Stomach (tissue), 9 donors: Measurements from ENCODE around the gene WIPF1. TPM values are rescaled to one million over a fixed set of nuclear protein-coding genes. Genes with fewer than 3 reads are reported as not detected.

Experiments
- DNase-seq, 2 donors: peaks; one replicate each; pipeline versions ENCODE4 v3.0.0 to v3.0.0-alpha.2; 2013 to 2019
- H3K27ac ChIP-seq, 5 donors: fragments of 200-600 bp in 4 of 5; sonication (generic) in 4 of 5; one replicate each; pipeline ENCODE4 v1.5.1; 2013 to 2019; ENCODE audit warnings: mild to moderate bottlenecking in 1 of 5, moderate library complexity in 1 of 5
- H3K27me3 ChIP-seq, 3 donors: fragments of 200-600 bp; sonication (generic); one replicate each; pipeline ENCODE4 v1.5.1; 2017 to 2019; ENCODE audit warnings: mixed run types in 1 of 3
- H3K36me3 ChIP-seq, 4 donors: fragments of 200-600 bp; sonication (generic); 1 replicate in 3 of 4; 2 replicates in 1 of 4; pipeline ENCODE4 v1.5.1; 2016 to 2019
- H3K4me1 ChIP-seq, 4 donors: fragments of 200-600 bp; sonication (generic); one replicate each; pipeline ENCODE4 v1.5.1; 2016 to 2019
- H3K4me3 ChIP-seq, 4 donors: fragments of 200-600 bp; sonication (generic) in 3 of 4; one replicate each; pipeline ENCODE4 v1.5.1; 2016 to 2019; ENCODE audit warnings: mild to moderate bottlenecking in 1 of 4
- H3K9me3 ChIP-seq, 4 donors: fragments of 200-600 bp; sonication (generic); one replicate each; pipeline ENCODE4 v1.5.1; 2016 to 2019
- CTCF ChIP-seq, 7 experiments: fragments of 450-650 bp in 4 of 7; fragments of 200-600 bp in 3 of 7; sonication (generic) in 3 of 7; IDR thresholded peaks; one replicate each; pipeline ENCODE4 v1.5.1; 2016 to 2019; ENCODE audit warnings: antibody characterized with exemption in 7 of 7, control low read depth in 2 of 7, mild to moderate bottlenecking in 1 of 7
- EP300 ChIP-seq: sonication (generic); formaldehyde crosslinking; IDR thresholded peaks from one replicate; pipeline ENCODE4 v1.6.1; 2017; ENCODE audit warnings: antibody characterized with exemption
- POLR2A ChIP-seq, 4 donors: fragments of 450-650 bp; IDR thresholded peaks; one replicate each; pipeline ENCODE4 v1.6.1; 2016; ENCODE audit warnings: antibody characterized with exemption in 4 of 4, control low read depth in 2 of 4, mild to moderate bottlenecking in 1 of 4, moderate library complexity in 1 of 4
- POLR2AphosphoS5 ChIP-seq, 3 donors: sonication (generic); formaldehyde crosslinking; IDR thresholded peaks; one replicate each; pipeline ENCODE4 v1.6.1; 2016; ENCODE audit warnings: antibody characterized with exemption in 3 of 3
- WGBS, 5 donors: extraction: QIAGEN DNeasy Blood & Tissue Kit in 3 of 5; methylation state at CpG; one replicate each; pipeline versions ENCODE4 v1.1.5 to v1.1.7; 2013 to 2018; 5-methylcytosine and 5-hydroxymethylcytosine counted together
- intact Hi-C: fragments of 100-400 bp; cut with DNase I; formaldehyde crosslinking; loops from one replicate; pipeline ENCODE4 v1.15.1; 2023; ENCODE audit warnings: low total_unique reads
- polyA plus RNA-seq, 3 donors: library from polyadenylated mRNA; stranded (reverse); fragments of 200-250 nt; gene quantifications; one replicate each; pipeline ENCODE4 v1.2.3, GENCODE V29; 2013
- total RNA-seq, 5 donors: library from RNA; depleted of rRNA; stranded (reverse); fragments of >200 nt; gene quantifications; one replicate each; pipeline versions ENCODE4 v1.1.0 to v1.2.3, GENCODE V29; 2014 to 2016
- donor health status: healthy with polysubstance abuse.
- donor health status: Bipolar disorder and iron deficiency.
- donor health status: healthy.

The WIPF1 gene
- total and polyA plus RNA-seq, 8 donors, result 8.8 to 43.8 (median 22.0) TPM

DNA sequence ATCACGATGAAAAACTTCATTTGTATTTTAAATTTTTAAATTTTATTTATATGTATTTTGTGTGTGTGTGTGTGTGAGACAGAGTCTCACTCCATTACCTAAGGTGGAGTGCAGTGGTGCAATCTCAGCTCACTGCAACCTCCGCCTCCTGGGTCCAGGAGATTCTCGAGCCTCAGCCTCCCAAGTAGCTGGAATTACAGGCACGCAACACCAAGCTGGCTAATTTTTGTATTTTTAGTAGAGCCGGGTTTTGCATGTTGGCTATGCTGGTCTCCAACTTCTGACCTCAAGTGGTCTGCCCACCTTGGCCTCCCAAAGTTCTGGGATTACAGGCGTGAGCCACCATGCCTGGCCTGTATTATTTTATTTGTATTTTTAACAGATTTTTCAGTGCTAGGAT lies 45.8 kb upstream of the WIPF1 start:
- no peak for DNase-seq
- H3K9me3 ChIP-seq, result no peaks in the 10 kb centered on the region
- H3K4me1 ChIP-seq, result no peaks in the 10 kb centered on the region
- H3K27me3 ChIP-seq, result no peaks in the 10 kb centered on the region
- H3K36me3 ChIP-seq, result peaks cover 0 to 4% (median 0%) of the 10 kb centered on the region in 4 donors
- intact Hi-C loops, result no loop called here
- no peak overlapping the region for H3K27ac ChIP-seq
- no peak overlapping the region for H3K4me3 ChIP-seq
- WGBS, 5 donors, result 92 to 100% (median 97%) methylated on average over 6 of the region's 6 CpGs
- TF ChIP-seq POLR2AphosphoS5 (IDR thresholded peaks at IDR 0.05) (no peak), POLR2A (IDR thresholded peaks at IDR 0.05) (no peak), EP300 (no peak), CTCF (IDR thresholded peaks at IDR 0.05) (no peak)

DNA sequence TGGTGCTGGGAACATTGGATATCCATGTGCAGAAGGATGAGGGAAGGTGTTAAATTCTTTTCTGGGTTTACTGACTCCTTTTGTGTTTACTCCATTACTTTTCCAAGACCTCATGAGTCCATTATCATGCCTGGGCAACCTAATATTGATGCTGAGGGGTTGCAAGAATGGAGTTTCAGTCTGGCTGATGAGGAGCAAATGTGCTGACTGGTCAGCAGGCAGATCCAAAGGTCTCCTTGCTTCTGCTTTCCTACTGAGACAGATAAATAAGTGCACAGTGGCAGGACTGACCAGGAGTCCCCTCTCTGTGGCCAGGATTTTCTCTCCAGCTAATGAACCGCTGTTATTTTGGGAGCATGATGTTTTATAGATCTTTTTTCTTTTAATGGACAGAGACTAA lies 43.6 kb upstream of the WIPF1 start:
- Histone ChIP-seq H3K27ac (no peak overlapping the region), H3K36me3 (no peaks in the 10 kb centered on the region), H3K4me1 (peaks cover 0 to 7% (median under 1%) of the 10 kb centered on the region in 4 donors), H3K9me3 (no peaks in the 10 kb centered on the region), H3K27me3 (no peaks in the 10 kb centered on the region), H3K4me3 (no peak overlapping the region)
- TF ChIP-seq EP300 (no peak), POLR2AphosphoS5 (IDR thresholded peaks at IDR 0.05) (no peak), CTCF (IDR thresholded peaks at IDR 0.05) (no peak), POLR2A (IDR thresholded peaks at IDR 0.05) (no peak)
- intact Hi-C loops, result no loop called here
- WGBS, 5 donors, result 88 to 100% (median 94%) methylated on average over 1 of the region's 1 CpG
- no peak for DNase-seq

DNA sequence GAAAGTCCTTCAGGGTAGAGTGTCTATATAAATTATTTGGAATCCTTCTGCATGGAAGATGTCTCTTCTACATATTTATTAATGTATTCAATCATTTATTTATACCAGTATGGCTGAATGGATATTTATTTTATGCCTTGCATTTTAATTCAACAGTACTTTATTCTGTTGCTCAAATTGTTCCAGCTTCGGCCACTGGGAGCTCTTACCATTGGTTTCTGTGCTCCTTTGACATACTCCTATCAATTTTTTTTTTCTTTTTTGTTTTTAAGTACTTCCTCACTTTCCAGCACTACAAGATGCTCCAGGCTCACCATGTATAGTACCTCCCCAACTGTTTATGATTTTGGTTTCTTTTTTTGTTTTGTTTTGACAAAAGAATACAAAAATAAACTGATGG lies 39.4 kb upstream of the WIPF1 start:
- H3K4me1 ChIP-seq, result peaks cover 0 to 48% (median 23%) of the 10 kb centered on the region in 4 donors
- no peak for DNase-seq
- H3K27ac ChIP-seq, result no peak overlapping the region
- no peaks in the 10 kb centered on the region for H3K9me3 ChIP-seq
- 89 to 100% (median 93%) methylated on average over 1 of the region's 1 CpG for WGBS, 5 donors
- no peak overlapping the region for H3K4me3 ChIP-seq
- no peaks in the 10 kb centered on the region for H3K27me3 ChIP-seq
- intact Hi-C loops, result no loop called here
- TF ChIP-seq POLR2A (IDR thresholded peaks at IDR 0.05) (no peak), EP300 (no peak), CTCF (IDR thresholded peaks at IDR 0.05) (no peak), POLR2AphosphoS5 (IDR thresholded peaks at IDR 0.05) (no peak)
- H3K36me3 ChIP-seq, result no peaks in the 10 kb centered on the region

DNA sequence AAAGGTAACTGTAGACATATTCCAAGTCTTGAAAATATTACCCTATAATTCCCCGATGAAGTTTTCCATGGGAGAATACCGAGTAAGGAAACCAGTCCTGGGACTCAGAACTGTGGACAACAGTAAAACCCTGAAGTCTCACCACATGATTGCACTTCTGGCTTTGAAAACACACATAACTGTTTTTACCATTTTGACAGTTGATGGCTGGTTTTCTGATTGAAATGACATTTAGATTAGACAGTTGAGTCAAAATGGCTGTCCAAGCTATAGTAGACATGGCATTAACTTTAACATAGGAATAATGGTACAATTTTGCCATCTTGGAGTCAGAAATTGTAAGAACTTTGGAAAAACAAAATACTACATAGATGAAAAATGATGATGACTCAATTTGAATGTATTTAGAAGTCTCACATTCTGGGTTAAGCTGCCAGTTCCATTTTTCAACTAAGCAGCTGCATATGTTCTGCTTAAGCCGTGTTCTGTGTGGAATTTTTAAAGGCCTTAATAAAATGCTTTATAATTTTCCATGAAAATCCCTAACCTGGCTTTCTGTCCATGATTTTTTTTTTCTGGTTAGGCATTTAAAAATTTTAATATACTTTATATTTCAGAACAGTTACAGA lies 38.3 kb upstream of the WIPF1 start:
- H3K27ac ChIP-seq, result peak overlapping the region in 2 of 5 donors; percentile 71 to 79
- WGBS, 5 donors, result 80 to 92% (median 91%) methylated on average over 3 of the region's 3 CpGs
- intact Hi-C loops, result no loop called here
- no peak for TF ChIP-seq CTCF (IDR thresholded peaks at IDR 0.05)
- TF ChIP-seq POLR2AphosphoS5 (IDR thresholded peaks at IDR 0.05), result no peak
- no peak for TF ChIP-seq POLR2A (IDR thresholded peaks at IDR 0.05)
- no peak for TF ChIP-seq EP300
- DNase-seq, result peak in 1 of 2 donors; percentile 27
- no peaks in the 10 kb centered on the region for H3K9me3 ChIP-seq
- H3K27me3 ChIP-seq, result no peaks in the 10 kb centered on the region
- H3K36me3 ChIP-seq, result no peaks in the 10 kb centered on the region
- peaks cover 0 to 59% (median 24%) of the 10 kb centered on the region in 4 donors for H3K4me1 ChIP-seq
- no peak overlapping the region for H3K4me3 ChIP-seq
